Thyroid gland (tissue), 4 donors: ENCODE data around the gene PKHD1.

ENCODE experiments used
- CTCF ChIP-seq, 6 experiments: fragments of 200-600 bp in 3 of 6; fragments of 450-650 bp in 3 of 6; sonication (generic) in 3 of 6; IDR thresholded peaks; one replicate each; pipeline ENCODE4 v1.5.1; 2016 to 2019; ENCODE audit warnings: antibody characterized with exemption in 6 of 6, mild to moderate bottlenecking in 2 of 6, inconsistent platforms in 1 of 6, moderate library complexity in 1 of 6
- POLR2A ChIP-seq, 2 donors: fragments of 450-650 bp; IDR thresholded peaks; one replicate each; pipeline ENCODE4 v1.6.1; 2017; ENCODE audit warnings: antibody characterized with exemption in 2 of 2, mild to moderate bottlenecking in 2 of 2, moderate library complexity in 1 of 2

GRCh38 chr6:52124126-52125121, 37.0 kb upstream of the PKHD1 start:
- TF ChIP-seq CTCF (IDR thresholded peaks at IDR 0.05): no peak
- no peak for TF ChIP-seq POLR2A (IDR thresholded peaks at IDR 0.05)
